ENCODE results near the gene EVC. TPM values are rescaled to one million over a fixed set of nuclear protein-coding genes. Genes with fewer than 3 reads are reported as not detected.
"Not testable (repeated sequence)": the region's sequence is repeated elsewhere in the genome, so short reads cannot be mapped to it uniquely, and the experiment has no call there.

The EVC gene
- total RNA-seq, 1 donor from 2014 or later: 41.4 TPM

DNA sequence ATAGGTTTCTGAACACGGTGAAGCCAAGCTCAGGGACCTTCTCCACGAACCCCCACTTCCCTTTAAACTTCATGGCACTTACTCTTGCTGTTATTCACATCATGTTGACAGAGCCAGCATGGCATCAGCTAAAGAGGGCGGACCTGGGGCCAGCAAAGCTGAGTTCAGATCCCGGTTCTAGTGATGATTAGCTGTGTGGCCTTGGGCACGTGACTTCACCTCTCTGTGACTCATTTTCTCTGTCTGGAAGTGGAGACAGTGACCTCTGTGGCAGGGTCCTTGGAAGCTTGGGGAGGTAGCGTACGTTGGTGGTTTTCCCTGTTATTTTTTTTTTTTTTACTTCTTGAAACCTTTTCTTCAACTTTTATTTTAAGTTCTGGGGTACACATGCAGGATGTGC is 13.4 kb downstream of the EVC start:
- H3K4me3 ChIP-seq (ENCODE audit: low read depth, low read length): no peak overlapping the region
- peak; percentile 56 for DNase-seq (ENCODE audit: low read depth)
- no peak for TF ChIP-seq CTCF (IDR thresholded peaks at IDR 0.05; ENCODE audit: insufficient read depth, low read length, poor library complexity, severe bottlenecking)
- H3K36me3 ChIP-seq (ENCODE audit: control insufficient read depth, insufficient read depth, low read length): peaks cover 4% of the 10 kb centered on the region
- H3K27me3 ChIP-seq (ENCODE audit: control insufficient read depth, insufficient read depth, low read length): no peaks in the 10 kb centered on the region

DNA sequence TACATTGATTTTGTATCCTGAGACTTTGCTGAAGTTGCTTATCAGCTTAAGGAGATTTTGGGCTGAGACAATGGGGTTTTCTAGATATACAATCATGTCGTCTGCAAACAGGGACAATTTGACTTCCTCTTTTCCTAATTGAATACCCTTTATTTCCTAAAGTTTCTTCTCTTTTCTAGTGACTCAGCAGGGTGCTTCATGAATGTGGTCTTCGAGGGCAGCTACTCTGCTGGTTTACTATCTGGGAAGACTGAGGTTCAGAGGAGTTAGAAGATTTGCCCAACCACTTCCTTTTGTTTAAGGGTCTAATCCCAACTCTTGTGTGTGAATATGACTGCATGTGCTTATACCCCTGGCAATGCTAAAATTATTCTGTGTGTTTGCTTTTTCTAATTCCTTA is 17.4 kb downstream of the EVC start:
- DNase-seq (ENCODE audit: low read depth); H3K36me3 ChIP-seq (ENCODE audit: control insufficient read depth, insufficient read depth, low read length); H3K27me3 ChIP-seq (ENCODE audit: control insufficient read depth, insufficient read depth, low read length); H3K4me3 ChIP-seq (ENCODE audit: low read depth, low read length): not testable (repeated sequence)

GRCh38 chr4:5730436-5730835 is 19.4 kb downstream of the EVC start:
- DNase-seq (ENCODE audit: low read depth): no peak
- Histone ChIP-seq H3K27me3 (ENCODE audit: control insufficient read depth, insufficient read depth, low read length) (no peaks in the 10 kb centered on the region), H3K4me3 (ENCODE audit: low read depth, low read length) (no peak overlapping the region), H3K36me3 (ENCODE audit: control insufficient read depth, insufficient read depth, low read length) (peaks cover 8% of the 10 kb centered on the region)
- no peak for TF ChIP-seq CTCF (IDR thresholded peaks at IDR 0.05; ENCODE audit: insufficient read depth, low read length, poor library complexity, severe bottlenecking)

- DNase-seq (ENCODE audit: low read depth): no peak
- Histone ChIP-seq H3K27me3 (ENCODE audit: control insufficient read depth, insufficient read depth, low read length) (no peaks in the 10 kb centered on the region), H3K4me3 (ENCODE audit: low read depth, low read length) (no peak overlapping the region), H3K36me3 (ENCODE audit: control insufficient read depth, insufficient read depth, low read length) (peaks cover 3% of the 10 kb centered on the region)
- no peak for TF ChIP-seq CTCF (IDR thresholded peaks at IDR 0.05; ENCODE audit: insufficient read depth, low read length, poor library complexity, severe bottlenecking)
Observed at GRCh38 chr4:5730993-5731990, 20.3 kb downstream of the EVC start.

DNA sequence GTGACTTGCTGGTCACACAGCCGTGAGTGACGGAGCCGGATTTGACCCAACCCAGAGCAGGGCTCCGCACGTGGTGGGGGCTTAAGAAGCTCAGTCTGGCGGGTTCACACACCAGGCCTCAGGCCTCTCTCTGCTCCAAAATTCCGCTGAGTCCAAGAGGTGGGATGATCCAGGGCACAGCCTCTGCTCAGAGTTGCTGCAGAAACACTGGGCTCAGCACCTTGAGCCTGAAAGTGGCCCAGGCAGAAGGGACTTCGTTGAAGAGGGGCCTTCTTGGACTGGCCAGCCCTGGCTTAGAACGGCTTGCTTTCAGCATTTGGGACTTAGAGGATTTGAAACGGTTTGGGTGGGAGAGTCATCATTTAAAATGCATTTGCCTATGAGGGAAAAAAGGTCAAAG is 21.2 kb downstream of the EVC start:
- no peak for DNase-seq (ENCODE audit: low read depth)
- Histone ChIP-seq H3K27me3 (ENCODE audit: control insufficient read depth, insufficient read depth, low read length) (no peaks in the 10 kb centered on the region), H3K4me3 (ENCODE audit: low read depth, low read length) (no peak overlapping the region), H3K36me3 (ENCODE audit: control insufficient read depth, insufficient read depth, low read length) (peaks cover 3% of the 10 kb centered on the region)
- no peak for TF ChIP-seq CTCF (IDR thresholded peaks at IDR 0.05; ENCODE audit: insufficient read depth, low read length, poor library complexity, severe bottlenecking)

DNA sequence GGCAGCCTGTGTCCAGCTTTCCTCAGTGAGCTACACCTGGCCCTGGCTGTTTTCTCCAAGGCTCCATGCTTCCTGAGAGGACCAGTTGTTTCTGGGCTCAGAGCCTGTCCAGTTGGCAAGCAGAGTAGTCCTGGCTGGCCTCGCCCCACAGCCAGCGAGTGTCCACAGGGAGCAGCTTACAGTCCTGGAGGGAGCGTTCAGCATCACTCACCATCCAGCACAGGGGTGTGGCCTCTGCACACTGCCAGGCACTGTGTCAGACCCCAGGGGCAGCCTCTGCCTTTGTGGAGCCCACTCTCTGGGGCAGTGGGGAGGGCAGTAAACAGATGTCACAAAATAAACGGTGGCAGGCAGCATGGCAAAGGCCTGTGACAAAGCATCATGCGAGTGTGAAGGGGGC is 23.9 kb downstream of the EVC start:
- TF ChIP-seq CTCF (IDR thresholded peaks at IDR 0.05; ENCODE audit: insufficient read depth, low read length, poor library complexity, severe bottlenecking): no peak
- Histone ChIP-seq H3K27me3 (ENCODE audit: control insufficient read depth, insufficient read depth, low read length) (no peaks in the 10 kb centered on the region), H3K4me3 (ENCODE audit: low read depth, low read length) (no peak overlapping the region), H3K36me3 (ENCODE audit: control insufficient read depth, insufficient read depth, low read length) (peaks cover 3% of the 10 kb centered on the region)
- no peak for DNase-seq (ENCODE audit: low read depth)

Measured in kidney epithelial cell (primary cell).